HG03432 (cell line): ENCODE results near the gene ANGPTL4.
"Not testable (repeated sequence)": the region's sequence is repeated elsewhere in the genome, so short reads cannot be mapped to it uniquely, and the experiment has no call there.

ENCODE experiments used
- ATAC-seq: cut with Tn5 transposase; IDR thresholded peaks from one replicate; pipeline ENCODE4 v1.9.1; 2021; ENCODE audit warnings: mild to moderate bottlenecking, moderate library complexity; ENCODE audit not compliant: unreplicated experiment

The ANGPTL4 gene

DNA sequence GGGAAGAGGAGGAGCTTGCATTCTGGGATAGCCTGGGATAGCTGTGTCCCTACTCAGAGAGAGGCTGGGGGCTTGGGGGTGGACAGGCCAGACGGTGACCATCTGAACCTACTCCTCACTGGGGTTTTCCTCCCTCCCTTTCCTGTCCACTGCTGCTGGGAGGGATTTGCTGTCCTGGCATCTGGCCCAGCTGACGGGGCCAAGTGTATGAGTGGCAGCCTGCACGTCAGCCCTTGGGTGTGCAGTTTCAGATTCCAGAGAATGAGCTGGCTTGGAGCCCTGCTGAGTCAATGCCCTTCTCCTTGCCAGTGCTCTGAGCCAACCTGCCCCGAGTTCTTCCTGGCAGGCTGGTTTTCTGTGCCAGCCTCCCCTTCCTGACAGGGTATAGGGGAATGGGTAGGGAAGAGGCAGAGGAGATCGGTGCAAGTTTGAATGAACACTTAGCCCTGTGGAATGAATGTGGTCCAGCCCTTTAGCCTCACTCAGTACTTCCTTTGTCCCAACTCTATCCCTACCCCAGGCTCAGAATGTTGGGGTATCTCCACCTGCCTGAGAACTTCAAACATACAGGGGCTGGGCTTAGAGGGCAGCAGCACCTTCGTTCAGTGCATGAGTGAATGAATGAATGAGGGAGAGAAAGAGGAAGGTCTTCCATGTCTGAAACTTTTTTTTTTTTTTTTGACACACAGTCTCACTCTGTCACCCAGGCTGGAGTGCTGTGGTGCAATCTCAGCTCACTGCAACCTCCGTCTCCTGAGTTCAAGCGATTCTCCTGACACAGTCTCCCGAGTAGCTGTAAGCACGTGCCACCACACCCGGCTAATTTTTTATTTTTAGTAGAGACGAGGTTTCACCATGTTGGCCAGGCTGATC, 1.8 kb upstream of the ANGPTL4 start:
- ATAC-seq, result no peak

- no peak for ATAC-seq
Measured at GRCh38 chr19:8366121-8366581, 2.2 kb downstream of the ANGPTL4 start.

DNA sequence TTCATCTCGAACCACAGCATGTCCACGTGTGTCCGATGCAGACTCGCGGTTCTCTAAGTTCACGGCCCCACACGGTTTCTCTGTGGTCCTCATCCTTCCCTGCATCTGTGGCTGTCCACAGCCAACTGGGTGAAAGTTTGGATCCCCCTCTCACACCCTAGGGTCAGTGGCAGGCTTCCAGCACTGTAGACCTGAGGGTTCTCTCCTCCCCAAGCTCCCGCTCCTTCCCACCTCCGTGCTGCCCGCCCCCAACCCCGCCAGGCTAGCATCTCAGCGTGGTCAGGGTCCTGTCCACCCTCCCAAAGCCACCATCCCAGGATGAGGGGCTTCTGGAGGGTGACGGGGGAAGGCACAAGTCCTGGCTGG, 3.0 kb downstream of the ANGPTL4 start:
- no peak for ATAC-seq

GRCh38 chr19:8367327-8368001, 3.5 kb downstream of the ANGPTL4 start:
- no peak for ATAC-seq

GRCh38 chr19:8370176-8371010, 6.4 kb downstream of the ANGPTL4 start:
- no peak for ATAC-seq

DNA sequence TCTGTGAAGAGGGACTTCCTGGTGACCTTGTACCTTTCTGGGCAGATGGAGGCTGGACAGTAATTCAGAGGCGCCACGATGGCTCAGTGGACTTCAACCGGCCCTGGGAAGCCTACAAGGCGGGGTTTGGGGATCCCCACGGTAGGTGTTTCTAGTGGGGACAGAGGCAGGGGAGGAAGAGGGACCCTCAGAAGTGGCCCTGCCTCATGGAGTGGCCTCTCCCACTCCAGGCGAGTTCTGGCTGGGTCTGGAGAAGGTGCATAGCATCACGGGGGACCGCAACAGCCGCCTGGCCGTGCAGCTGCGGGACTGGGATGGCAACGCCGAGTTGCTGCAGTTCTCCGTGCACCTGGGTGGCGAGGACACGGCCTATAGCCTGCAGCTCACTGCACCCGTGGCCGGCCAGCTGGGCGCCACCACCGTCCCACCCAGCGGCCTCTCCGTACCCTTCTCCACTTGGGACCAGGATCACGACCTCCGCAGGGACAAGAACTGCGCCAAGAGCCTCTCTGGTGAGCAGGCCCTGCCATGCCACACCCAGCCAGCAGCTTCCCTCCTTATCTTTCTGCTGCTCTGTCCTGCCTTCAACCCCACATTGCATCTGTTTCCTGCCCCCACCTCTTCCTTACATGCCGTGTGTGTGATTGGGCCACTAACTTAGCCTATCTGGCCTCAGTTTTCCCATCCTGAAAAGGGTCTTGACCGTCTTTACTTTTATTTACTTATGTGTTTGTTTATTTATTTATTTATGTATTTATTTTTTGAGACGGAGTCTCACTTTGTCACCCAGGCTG, 7.3 kb downstream of the ANGPTL4 start:
- ATAC-seq, result no peak

GRCh38 chr19:8373867-8374813, 10.2 kb downstream of the ANGPTL4 start:
- no peak for ATAC-seq

GRCh38 chr19:8375766-8376165, 11.8 kb downstream of the ANGPTL4 start:
- ATAC-seq, result not testable (repeated sequence)

- ATAC-seq, result not testable (repeated sequence)
Measured at GRCh38 chr19:8376373-8376974, 12.5 kb downstream of the ANGPTL4 start.

- ATAC-seq, result no peak
Measured at GRCh38 chr19:8377598-8377997, 13.6 kb downstream of the ANGPTL4 start.

- not testable (repeated sequence) for ATAC-seq
Measured at GRCh38 chr19:8379156-8379891, 15.4 kb downstream of the ANGPTL4 start.

DNA sequence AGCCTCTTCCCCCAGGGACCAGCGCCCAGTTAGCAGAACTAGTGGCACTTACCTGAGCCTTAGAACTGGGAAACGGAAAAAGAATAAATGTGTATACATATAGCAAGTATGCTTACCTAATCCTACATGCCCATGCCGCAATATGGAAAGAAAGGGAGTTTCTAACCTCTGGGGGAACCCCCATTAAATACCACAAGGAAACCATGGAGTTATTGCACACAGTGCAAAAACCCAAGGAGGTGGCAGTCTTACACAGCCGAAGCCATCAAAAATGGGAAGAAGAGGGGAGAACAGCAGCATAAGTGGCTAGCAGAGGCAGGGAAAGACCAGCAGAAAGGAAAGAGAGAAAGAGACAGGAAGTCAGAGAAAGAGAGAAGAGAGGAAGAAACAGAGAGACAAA, 20.6 kb downstream of the ANGPTL4 start:
- not testable (repeated sequence) for ATAC-seq

- not testable (repeated sequence) for ATAC-seq
Measured at GRCh38 chr19:8385103-8385502, 21.1 kb downstream of the ANGPTL4 start.

DNA sequence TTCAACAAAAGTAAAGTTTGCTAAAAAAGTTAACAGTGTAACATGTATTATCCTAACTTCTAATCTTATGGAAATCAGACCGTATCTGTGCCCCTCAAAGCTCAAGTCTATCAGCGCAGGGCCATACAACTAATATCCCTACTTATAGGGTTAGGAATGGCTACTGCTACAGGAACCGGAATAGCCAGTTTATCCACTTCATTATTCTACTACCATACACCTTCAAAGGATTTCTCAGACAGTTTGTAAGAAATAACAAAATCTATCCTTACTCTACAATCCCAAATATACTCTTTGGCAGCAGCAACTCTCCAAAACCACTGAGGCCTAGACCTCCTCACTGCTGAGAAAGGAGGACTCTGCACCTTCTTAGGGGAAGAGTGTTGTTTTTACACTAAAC, 21.6 kb downstream of the ANGPTL4 start:
- not testable (repeated sequence) for ATAC-seq

- not testable (repeated sequence) for ATAC-seq
Measured at GRCh38 chr19:8386419-8386818, 22.5 kb downstream of the ANGPTL4 start.

DNA sequence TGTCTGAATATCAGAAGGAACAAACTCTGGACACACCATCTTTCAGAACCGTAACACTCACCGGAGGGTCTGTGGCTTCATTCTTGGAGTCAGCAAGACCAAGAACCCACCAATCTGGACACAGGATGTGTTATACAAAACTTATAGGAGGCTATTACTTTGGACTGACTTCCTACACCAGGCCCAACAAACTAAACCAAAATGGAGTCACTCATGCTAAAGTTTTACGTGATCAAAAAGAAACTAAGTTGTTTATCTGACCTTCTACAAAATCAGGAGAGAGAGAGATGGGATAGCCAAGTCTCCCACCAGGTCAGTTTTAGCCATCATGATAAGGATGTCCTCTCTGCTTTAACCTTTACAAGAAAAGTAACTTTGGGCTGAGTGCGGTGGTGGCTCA, 23.0 kb downstream of the ANGPTL4 start:
- ATAC-seq, result no peak

DNA sequence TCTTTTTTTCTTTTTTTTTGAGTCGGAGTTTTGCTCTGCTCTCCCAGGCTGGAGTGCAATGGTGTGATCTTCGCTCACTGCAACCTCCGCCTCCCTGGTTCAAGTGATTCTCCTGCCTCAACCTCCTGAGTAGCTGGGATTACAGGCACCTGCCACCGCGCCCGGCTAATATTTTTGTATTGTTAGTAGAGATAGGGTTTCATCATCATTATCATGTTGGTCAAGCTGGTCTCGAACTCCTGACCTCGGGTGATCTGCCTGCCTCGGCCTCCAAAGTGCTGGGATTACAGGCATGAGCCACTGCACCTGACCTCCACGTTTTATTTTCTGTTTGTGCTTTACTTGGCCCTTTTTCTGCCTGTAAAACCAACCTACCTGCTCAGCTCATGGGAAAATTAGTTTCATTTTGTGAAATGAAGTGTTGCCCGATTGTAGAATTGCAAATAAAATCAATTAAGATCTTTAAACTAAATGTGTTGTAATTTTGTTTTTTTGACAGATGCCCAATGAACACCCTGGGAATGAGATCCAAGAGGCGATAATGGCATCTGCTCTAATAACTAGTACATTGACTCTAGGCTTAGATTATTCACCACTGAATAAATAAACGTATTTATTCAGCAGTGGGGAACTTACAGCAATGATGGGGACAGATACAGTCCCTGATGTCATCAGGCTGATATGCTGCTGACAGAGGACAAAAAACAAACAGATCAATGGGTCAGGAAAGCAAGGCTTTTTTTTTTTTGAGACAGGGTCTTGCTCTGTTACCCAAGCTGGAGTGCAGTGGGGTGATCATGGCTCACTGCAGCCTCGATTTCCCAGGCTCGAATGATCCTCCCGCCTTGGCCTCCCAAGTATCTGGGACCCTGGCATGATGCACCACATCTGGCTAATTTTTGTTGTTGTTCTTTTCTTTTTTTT, 24.0 kb downstream of the ANGPTL4 start:
- no peak for ATAC-seq
